Measurements from ENCODE around the gene MYBBP1A. TPM values are rescaled to one million over a fixed set of nuclear protein-coding genes. Genes with fewer than 3 reads are reported as not detected.

MYBBP1A gene
- total and polyA plus RNA-seq, 10 donors: 24.7 to 71.2 (median 51.5) TPM

DNA sequence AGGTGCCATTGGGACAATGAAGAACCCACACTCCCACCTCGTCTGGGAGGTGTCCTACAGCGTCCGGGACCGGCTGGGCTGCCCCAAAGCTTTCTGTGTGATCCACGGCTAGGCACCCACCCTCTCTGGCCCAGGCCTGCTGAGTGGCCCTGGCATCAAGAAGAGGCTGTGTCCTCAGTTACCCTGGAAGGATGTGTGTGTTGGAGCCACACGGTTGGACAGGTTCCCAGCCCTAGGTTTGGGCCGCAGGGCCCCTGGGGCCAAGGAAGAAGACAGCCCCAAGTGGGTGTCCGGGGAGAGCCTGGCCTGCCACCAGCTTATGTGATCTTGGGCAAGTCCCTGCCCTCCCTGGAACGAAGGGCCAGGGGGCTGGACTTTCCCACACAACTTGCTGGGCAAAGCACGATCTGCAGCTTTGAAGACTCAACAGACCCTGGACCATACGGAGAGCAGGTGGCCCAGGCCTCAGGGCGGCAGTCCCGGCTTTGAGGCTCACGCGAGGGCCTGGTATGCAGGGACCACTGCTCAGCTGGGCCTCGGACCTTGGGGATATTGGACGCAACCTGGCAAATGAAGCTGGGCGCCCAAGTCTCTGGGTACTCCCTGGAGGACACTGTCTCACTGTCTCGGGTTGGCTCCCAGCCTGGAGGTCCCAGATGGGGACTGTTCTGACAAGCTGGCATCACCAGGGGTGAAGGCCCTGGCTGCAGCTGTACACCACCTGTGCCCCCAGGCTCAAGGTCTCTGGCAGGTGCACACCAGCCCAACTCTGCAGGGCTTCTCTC, 17.5 kb downstream of the MYBBP1A start:
- Histone ChIP-seq H3K4me1 (peaks cover 18 to 100% (median 84%) of the 10 kb centered on the region in 6 donors), H3K27ac (peak overlapping the region in 7 of 8 donors; percentile 64 to 82 (median 80)), H3K4me3 (no peak overlapping the region), H3K36me3 (peaks cover 0 to 65% (median 50%) of the 10 kb centered on the region in 6 donors), H3K9me3 (no peaks in the 10 kb centered on the region), H3K27me3 (replicated peaks in 1 of 7) (peaks cover 0 to 7% (median 0%) of the 10 kb centered on the region in 7 donors)
- no peak for DNase-seq
- WGBS, 5 donors: 61 to 81% (median 73%) methylated on average over 14 to 19 of the region's 19 CpGs
- intact Hi-C loops (cut with DNase I; ENCODE audit: low total_unique reads): no loop called here
- TF ChIP-seq, protein P1, sequence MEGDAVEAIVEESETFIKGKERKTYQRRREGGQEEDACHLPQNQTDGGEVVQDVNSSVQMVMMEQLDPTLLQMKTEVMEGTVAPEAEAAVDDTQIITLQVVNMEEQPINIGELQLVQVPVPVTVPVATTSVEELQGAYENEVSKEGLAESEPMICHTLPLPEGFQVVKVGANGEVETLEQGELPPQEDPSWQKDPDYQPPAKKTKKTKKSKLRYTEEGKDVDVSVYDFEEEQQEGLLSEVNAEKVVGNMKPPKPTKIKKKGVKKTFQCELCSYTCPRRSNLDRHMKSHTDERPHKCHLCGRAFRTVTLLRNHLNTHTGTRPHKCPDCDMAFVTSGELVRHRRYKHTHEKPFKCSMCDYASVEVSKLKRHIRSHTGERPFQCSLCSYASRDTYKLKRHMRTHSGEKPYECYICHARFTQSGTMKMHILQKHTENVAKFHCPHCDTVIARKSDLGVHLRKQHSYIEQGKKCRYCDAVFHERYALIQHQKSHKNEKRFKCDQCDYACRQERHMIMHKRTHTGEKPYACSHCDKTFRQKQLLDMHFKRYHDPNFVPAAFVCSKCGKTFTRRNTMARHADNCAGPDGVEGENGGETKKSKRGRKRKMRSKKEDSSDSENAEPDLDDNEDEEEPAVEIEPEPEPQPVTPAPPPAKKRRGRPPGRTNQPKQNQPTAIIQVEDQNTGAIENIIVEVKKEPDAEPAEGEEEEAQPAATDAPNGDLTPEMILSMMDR (IDR thresholded peaks at IDR 0.05 in 8 of 11, conservative IDR thresholded peaks at IDR 0.05 in 3 of 11): no peak
- TF ChIP-seq POLR2AphosphoS5 (IDR thresholded peaks at IDR 0.05): peak in 1 of 3 donors; percentile 54

DNA sequence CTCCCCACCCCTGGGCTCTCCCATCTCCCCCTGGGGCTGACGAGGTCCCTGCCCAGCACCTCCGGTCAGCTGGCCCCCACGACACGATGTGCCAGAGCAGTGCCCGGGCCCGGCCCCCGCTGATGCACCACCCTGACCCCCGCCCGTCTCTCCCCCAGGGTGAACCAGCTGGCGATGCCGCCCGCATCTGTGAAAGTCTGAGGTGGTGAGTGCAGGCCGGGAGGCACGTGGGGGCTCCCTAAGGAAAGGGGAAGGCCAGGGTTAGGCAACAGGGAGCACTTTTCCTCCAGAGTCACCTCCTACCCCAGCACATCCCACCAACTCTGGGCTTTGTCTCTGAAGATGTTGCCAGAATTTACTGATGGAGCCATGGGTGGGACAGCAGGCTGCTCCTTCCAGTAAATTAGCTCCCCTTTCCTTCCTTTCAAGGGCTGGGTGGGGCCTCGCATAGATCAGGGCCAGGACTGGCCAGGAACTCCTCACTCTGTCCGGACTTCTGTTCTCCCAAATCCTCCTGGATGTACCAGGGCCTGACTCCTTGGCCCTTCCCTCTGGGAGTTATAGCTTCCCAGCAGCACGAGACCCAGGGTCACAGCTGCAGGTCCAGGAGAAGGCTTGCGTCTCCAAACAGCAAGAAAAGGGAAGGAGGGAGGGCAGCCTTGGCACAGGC, 18.3 kb downstream of the MYBBP1A start:
- Histone ChIP-seq H3K4me1 (peaks cover 16 to 100% (median 85%) of the 10 kb centered on the region in 6 donors), H3K4me3 (no peak overlapping the region), H3K36me3 (peaks cover 0 to 62% (median 42%) of the 10 kb centered on the region in 6 donors), H3K27ac (peak overlapping the region in 7 of 8 donors; percentile 64 to 82 (median 80)), H3K9me3 (no peaks in the 10 kb centered on the region), H3K27me3 (replicated peaks in 1 of 7) (peaks cover 0 to 7% (median 0%) of the 10 kb centered on the region in 7 donors)
- DNase-seq: no peak
- intact Hi-C loops (cut with DNase I; ENCODE audit: low total_unique reads): no loop called here
- 33 to 51% (median 37%) methylated on average over 18 of the region's 18 CpGs for WGBS, 5 donors
- TF ChIP-seq POLR2A (IDR thresholded peaks at IDR 0.05) (no peak), POLR2AphosphoS5 (IDR thresholded peaks at IDR 0.05) (peak in 1 of 3 donors; percentile 66)

DNA sequence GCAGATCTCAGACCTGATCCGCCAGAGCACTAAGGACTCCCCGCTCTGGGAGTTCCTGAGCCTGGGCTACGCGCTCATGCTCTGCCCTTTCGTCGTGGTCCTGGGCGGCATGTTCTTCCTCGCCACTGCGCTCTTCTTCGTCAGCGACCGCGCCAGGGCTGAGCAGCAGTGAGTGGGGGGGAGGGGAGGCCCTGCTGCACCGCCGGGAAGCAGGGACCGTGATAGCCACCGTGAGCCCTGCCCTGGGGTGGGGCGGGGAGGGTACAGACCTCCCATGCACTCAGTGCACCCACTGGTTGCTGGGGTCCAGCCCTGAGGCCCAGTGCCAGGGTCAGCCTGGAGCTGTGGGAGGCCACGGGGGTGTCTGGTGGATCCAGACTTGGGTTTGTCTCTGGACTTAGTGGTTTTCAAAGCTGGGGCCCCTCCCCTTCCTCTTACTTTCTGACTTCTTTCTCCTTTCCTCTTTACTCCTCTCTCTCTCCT, 18.9 kb downstream of the MYBBP1A start:
- intact Hi-C loops (cut with DNase I; ENCODE audit: low total_unique reads): no loop called here
- H3K9me3 ChIP-seq: no peaks in the 10 kb centered on the region
- H3K4me1 ChIP-seq: peaks cover 14 to 100% (median 85%) of the 10 kb centered on the region in 6 donors
- WGBS, 5 donors: 42 to 73% (median 63%) methylated on average over 6 to 19 of the region's 19 CpGs
- peaks cover 0 to 56% (median 37%) of the 10 kb centered on the region in 6 donors for H3K36me3 ChIP-seq
- H3K27ac ChIP-seq: peak overlapping the region in 7 of 8 donors; percentile 64 to 82 (median 80)
- H3K27me3 ChIP-seq (replicated peaks in 1 of 7): peaks cover 0 to 7% (median 0%) of the 10 kb centered on the region in 7 donors
- peak in 1 of 3 donors; percentile 58 for TF ChIP-seq POLR2AphosphoS5 (IDR thresholded peaks at IDR 0.05)
- TF ChIP-seq, protein P1 (IDR thresholded peaks at IDR 0.05 in 8 of 11, conservative IDR thresholded peaks at IDR 0.05 in 3 of 11): no peak
- no peak for TF ChIP-seq POLR2A (IDR thresholded peaks at IDR 0.05)
- no peak overlapping the region for H3K4me3 ChIP-seq
- no peak for DNase-seq

DNA sequence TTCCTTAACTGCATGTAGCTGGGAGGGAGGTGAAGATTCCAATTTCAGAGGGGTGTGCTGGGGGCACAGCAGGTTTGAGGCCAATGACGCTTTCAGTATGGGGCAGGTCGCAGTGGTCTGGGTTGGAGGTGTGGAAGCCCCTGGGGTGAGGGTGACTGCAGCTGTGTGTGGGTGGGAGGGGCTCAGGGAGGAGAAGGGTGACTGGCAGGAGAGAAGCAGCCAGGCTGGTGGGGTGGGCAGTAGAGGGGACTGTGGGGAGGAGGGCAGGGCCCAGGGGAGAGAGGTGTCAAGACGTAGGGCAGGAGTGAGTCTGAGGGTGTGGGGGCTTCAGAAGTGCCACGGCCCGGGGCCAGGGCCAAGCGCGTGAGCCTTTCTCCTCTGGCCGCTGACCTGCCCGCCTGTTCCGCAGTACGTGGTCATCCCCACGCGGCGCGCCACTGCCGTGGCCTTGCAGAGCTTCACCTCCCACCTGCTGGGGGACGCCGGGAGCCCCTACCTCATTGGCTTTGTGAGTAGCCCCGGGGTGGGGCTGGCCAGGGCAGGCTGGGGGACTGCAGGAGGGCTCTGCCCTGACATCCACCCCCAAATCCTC, 19.4 kb downstream of the MYBBP1A start:
- peaks cover 0 to 7% (median 0%) of the 10 kb centered on the region in 7 donors for H3K27me3 ChIP-seq (replicated peaks in 1 of 7)
- WGBS, 5 donors: 86 to 92% (median 88%) methylated on average over 17 to 19 of the region's 19 CpGs
- TF ChIP-seq POLR2AphosphoS5 (IDR thresholded peaks at IDR 0.05) (peak in 1 of 3 donors; percentile 3), POLR2A (IDR thresholded peaks at IDR 0.05) (no peak)
- TF ChIP-seq, protein P1 (IDR thresholded peaks at IDR 0.05 in 8 of 11, conservative IDR thresholded peaks at IDR 0.05 in 3 of 11): no peak
- peak overlapping the region in 7 of 8 donors; percentile 64 to 82 (median 80) for H3K27ac ChIP-seq
- H3K9me3 ChIP-seq: no peaks in the 10 kb centered on the region
- no peak overlapping the region for H3K4me3 ChIP-seq
- DNase-seq: no peak
- peaks cover 0 to 50% (median 31%) of the 10 kb centered on the region in 6 donors for H3K36me3 ChIP-seq
- intact Hi-C loops (cut with DNase I; ENCODE audit: low total_unique reads): no loop called here
- H3K4me1 ChIP-seq: peaks cover 14 to 100% (median 84%) of the 10 kb centered on the region in 6 donors
